Skin epidermis (tissue), 12 donors: Measurements from ENCODE around the gene LTBP4.
"Not testable (repeated sequence)": the region's sequence is repeated elsewhere in the genome, so short reads cannot be mapped to it uniquely, and the experiment has no call there.

Experiments used
- H3K27ac ChIP-seq, 21 experiments: fragments of 200-600 bp; sonication (generic) in 11 of 21; one replicate each; pipeline ENCODE4 v1.5.0; 2020; ENCODE audit warnings: mild to moderate bottlenecking in 3 of 21, inconsistent platforms in 2 of 21, moderate library complexity in 2 of 21
- H3K4me3 ChIP-seq, 7 experiments: fragments of 200-600 bp; sonication (generic) in 2 of 7; one replicate each; pipeline ENCODE4 v1.5.0; 2020; ENCODE audit warnings: inconsistent platforms in 2 of 7, mild to moderate bottlenecking in 2 of 7, moderate library complexity in 1 of 7

The LTBP4 gene

DNA sequence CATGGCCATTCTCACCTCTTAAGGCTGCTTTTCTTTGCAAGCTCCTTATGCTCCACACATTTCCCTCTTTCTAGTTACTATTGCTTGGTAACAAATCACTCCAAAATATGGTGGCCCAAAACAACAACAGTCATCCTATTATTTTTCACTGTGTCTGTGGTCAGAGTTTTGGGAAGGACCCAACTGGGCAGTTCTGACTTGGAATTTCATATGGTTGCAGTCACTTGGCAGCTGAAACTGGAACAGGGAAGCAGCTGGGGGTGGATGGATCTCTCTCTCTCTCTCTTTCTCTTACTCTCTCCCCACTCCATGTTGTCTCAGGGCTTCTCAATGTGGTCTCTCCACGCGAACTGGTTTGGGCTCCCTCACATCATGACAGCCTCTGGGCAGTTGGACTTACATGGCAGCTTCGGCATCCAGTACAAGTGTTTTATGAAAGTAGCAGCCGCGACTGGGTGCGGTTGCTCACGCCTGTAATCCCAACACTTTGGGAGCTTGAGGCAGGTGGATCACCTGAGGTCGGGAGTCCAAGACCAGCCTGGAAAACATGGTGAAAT lies 49.7 kb downstream of the LTBP4 start:
- Histone ChIP-seq H3K4me3 (no peak overlapping the region), H3K27ac (peak overlapping the region in 4 of 21 experiments; percentile 46 to 63 (median 48))

DNA sequence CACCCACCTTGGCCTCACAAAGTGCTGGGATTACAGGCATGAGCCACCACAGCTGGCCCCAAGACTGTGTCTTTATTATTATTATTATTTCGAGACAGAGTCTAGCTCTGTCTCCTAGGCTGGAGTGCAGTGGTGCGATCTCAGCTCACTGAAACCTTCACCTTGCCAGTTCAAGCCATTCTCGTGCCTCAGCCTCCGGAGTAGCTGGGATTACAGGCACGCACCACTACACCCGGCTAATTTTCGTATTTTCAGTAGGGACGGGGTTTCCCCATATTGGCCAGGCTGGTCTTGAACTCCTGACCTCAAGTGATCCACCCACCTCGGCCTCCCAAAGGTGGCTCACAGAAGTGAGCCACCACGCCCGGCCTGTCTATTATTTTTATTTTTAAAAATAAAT lies 51.1 kb downstream of the LTBP4 start:
- H3K4me3 ChIP-seq, H3K27ac ChIP-seq: not testable (repeated sequence)

DNA sequence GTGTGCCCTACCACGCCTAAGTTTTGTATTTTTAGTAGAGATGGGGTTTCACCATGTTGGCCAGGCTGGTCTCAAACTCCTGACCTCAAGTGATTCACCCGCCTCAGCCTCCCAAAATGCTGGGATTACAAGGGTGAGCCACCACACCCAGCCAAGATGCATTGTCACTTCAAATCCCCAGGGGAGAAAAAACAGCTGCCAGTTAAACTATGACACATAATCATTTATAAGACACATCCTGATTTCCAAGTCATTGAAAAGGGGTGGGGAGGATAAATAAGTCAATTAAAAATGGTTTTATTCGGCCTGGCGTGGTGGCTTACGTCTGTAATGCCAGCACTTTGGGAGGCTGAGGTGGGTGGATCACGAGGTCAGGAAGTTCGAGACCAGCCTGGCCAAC lies 54.5 kb downstream of the LTBP4 start:
- not testable (repeated sequence) for H3K27ac ChIP-seq, H3K4me3 ChIP-seq

DNA sequence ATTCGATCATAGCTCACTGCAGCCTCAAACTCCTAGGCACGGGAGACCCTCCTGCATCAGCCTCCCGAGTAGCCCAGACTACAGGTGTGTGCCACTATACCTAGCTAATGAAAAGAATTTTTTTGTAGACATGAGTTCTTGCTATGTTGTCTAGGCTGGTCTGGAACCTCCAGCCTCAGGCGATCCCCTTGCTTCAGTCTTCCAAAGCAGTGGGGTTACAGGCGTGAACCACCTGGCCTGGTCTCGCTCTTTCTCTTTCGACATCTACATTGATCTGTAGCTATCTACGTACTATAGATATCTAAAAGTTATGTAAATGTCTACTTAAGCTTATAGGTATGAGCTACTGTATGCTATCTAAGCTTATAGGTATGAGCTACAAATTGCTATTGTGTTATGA lies 56.9 kb downstream of the LTBP4 start:
- Histone ChIP-seq H3K4me3 (no peak overlapping the region), H3K27ac (no peak overlapping the region)

DNA sequence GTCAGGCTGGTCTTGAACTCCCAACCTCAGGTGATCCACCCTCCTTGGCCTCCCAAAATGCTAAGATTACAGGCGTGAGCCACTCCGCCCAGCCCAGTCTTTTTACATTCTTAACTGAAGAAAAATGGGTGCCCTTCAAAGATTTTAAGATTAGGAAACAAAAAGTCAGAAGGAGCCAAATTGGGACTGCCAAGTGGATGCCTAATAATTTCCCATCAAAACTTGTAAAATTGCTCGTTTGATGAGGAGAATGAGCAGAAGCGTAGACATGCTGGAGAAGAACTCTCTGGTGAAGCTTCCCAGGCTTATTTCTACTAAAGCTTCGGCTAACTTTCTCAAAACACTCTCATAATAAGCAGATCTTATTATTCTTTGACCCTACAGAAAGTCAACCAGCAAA lies 57.9 kb downstream of the LTBP4 start:
- Histone ChIP-seq H3K27ac (peak overlapping the region in 4 of 21 experiments; percentile 46 to 73 (median 48)), H3K4me3 (no peak overlapping the region)

DNA sequence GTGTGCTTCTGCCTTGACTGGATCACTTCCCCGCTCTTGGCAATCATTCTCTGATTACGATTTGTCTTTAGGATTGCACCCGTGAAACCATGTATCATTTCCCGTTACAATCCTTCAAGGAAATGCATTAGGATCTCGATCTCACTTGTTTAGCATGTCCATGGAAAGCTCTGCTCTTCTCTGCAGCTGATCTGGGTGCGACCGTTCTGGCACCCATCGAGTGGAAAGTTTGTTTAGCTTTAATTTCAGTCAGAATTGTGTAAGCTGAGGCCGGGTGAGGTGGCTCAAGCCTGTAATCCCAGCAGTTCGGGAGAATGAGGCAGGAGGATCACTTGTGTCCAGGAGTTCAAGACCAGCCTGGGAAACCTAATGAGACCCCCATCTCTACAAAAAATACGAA lies 58.4 kb downstream of the LTBP4 start:
- Histone ChIP-seq H3K4me3 (no peak overlapping the region), H3K27ac (peak overlapping the region in 3 of 21 experiments; percentile 20 to 58 (median 47))

DNA sequence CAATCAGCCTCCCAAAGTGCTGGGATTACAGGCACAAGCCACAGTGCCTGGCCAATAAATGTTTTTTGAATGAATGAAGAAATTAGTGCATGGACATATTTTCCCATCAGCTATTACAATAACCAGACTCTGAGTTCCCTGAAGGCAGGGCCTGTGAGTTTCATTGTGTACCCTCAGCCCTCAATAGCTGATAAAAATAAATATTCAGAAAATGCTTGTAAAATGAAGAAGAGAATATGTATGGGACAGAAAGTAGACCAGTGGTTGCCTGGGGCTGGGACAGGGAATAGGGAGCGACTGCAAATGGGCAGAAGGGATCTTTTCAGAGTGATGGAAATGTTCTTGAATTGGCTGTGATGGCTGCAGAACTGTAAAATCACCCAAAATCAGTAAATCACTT lies 60.4 kb downstream of the LTBP4 start:
- H3K27ac ChIP-seq = no peak overlapping the region
- H3K4me3 ChIP-seq = no peak overlapping the region

DNA sequence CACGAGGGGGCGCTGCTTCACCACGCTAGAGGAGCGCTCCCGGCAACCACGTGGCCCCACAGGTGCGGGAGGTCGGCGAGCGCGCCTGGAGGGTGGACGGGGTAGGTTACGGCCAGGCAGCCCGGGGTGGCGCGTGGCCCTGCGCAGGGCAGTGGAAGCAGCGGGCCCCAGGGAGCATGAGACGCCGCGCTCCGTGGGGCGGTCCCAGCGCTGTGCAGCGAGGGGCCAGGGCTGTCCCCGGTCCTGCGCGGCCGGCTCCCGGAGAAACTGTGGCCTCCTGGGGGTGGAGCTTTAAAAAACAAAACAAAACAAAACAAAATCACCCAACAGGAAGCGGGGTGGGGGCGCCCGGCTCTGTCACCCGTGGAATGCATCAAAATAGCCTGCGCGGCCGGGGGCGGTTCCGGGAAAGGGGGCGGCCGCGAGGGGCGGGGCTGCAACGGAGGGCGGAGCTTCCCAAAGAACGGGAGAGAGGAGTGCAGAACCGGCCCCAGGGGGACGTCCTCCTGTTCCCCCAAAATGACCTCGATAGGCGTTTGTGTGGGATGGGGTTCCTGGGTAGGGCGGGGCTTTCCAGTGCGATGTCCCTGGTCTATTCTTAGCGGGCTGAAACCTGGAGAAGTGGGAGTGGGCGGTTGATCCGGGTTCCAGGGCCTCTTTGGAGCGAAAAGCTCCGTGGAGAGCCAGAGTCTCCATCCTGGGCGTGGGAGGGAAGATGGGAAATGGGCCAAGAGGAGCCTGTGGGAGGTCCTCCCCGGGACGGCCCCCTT lies 61.9 kb downstream of the LTBP4 start:
- Histone ChIP-seq H3K4me3 (peak overlapping the region; percentile 47 to 75 (median 62)), H3K27ac (peak overlapping the region in 20 of 21 experiments; percentile 33 to 89 (median 78))

DNA sequence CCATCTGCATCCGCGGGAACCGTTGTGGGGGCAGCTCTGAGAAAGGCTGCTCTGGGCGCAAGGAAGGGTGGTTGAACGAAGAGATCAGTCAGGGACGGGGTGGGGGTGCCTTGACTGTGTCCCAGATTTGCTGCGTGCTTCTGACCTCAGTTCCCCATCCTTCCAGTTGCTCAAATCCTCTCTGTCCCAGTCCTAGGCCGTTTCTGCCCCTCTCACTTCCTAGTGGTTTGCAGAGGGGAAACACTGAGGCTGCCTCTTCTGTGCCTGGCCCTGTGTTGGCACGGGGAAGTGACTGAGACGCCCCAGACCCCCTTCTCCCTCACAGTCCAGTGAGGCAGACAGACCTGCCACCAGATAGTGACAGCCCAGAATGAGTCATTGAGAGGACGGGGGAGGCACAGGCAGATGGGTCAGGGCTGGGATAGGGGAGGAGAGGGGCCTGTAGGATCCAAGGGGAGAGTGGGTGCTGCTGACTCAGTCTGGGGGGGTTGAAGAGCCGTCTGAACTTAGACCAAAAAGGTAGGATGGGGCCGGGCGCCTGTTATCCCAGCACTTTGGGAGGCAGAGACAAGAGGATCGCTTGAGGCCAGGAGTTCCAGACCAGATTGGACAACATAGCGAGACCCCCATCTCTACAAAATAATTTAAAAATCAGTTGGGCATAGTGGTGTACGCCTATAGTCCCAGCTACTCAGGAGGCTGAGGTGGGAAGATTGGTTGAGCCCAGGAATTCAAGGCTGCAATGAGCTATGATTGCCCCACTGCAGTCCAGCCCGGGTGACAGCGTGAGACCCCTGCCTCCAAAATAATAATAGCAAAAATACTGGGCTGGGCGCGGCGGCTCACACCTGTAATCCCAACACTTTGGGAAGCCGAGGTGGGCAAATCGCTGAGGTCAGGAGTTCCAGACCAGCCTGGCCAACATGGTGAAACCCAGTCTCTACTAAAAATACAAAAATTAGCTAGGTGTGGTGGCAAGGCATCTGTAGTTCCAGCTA lies 62.8 kb downstream of the LTBP4 start:
- Histone ChIP-seq H3K27ac (peak overlapping the region in 19 of 21 experiments; percentile 33 to 89 (median 81)), H3K4me3 (peak overlapping the region; percentile 47 to 75 (median 62))

DNA sequence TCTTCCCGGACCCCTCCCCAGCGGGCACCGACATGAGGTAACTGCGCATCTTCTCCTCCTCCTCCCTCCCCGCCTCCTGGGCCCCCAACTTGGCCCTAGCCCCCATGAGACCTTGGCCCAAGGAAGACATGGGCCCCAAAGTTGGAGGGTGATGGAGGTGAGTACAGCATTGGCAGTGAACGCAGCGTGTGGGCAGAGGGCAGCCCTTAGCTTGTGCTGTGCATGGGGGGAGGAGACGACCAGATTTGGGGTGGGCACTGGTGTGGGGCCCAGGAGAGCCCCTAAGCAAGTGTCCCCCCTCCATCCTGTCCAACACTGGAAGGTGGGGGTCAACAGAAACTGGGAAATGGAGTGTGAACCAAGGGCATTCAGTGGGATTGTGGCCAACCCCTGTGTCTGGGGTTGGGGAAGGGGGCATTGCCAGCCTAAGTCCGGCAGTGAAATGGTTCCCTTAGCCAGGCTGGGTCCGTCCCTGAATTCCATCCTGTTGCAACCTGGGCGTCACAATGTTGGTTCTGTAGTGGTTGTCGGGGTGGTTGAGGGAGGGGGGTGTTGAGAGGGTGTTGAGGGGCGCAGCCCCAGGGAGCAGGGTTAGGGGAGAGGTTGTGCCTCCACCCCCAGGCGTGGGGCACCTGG lies 65.8 kb downstream of the LTBP4 start:
- Histone ChIP-seq H3K27ac (peak overlapping the region in 4 of 21 experiments; percentile 21 to 47 (median 37)), H3K4me3 (no peak overlapping the region)

DNA sequence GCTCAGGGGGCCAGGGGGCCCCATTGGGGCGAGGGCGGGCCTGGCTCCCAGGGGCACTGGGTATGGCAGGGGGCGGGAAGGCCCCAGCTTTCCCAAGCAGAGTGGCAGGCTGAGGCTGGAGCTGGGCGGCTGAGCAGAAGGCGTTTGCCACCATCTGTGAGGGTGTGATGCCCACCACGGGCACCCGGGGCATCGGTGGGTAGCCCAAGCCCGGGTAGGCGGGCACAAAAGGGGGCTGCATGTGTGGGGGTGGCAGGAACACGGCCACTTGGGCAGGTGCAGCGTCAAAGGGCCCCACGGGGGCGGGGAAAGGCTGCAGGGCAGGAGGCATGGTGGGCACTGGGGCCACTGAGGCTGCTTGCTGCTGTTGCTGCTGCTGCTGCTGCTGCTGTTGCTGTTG lies 66.4 kb downstream of the LTBP4 start:
- no peak overlapping the region for H3K4me3 ChIP-seq
- H3K27ac ChIP-seq = no peak overlapping the region

DNA sequence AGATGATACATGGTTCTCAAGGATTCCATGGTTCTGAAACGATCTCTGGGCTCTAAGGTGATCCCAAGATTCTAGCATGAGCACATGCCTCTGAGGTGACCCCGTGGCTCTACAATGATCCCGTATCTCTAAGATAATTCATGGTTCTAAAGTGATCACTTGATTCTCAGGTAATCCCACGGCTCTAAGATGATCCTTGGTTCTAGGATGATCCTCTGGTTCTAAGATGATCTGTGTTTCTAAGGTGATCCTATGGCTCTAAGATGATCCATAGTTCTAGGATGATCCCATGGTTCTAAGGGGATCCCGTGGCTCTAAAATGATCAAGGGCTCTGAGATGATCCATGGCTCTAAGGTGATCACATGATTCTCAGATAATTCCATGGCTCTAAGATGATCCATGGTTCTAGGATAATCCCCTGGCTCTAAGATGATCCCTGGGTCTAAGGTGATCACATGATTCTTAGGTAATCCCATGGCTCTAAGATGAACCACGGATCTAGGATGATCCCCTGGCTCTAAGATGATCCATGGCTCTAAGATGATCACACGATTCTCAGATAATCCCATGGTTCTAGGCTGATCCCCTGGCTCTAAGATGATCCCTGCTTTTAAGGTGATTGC lies 67.9 kb downstream of the LTBP4 start:
- H3K27ac ChIP-seq = no peak overlapping the region
- no peak overlapping the region for H3K4me3 ChIP-seq

DNA sequence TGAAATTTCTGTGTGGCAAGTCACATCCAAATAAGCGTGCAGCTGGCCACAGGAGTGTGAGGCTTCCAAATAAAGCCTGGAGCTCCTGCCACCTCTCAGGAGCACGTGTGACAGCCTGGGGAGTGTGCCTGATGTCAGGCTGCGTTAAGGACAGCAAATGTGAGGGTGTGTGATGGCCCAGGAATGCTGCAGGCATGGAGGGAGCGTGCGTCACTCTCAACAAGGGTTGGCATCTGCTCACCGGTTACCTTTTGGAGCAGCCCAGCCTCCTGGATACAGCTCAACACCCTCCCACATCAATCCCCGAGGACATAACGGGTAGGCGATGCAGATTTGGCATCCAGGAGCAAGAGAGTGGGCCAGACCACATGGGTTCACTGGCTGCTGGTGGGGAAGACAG lies 70.2 kb downstream of the LTBP4 start:
- no peak overlapping the region for H3K27ac ChIP-seq
- no peak overlapping the region for H3K4me3 ChIP-seq

DNA sequence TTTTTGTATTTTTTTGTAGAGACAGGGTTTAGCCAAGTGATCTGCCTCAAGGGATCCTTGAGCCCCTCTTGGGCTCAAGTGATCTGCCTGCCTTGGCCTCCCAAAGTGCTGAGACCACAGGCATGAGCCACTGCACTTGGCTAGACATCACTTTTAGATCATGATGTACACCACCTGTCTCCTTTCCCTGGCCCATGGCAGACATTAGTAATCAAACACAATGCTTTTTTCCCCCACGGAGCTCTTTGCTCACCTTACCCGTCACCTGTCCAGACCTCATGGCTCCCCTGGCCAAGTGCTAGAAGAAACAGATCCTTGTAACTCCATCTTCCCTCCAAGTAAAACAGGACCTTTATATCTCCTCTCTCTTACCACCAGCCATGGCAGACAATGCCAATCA lies 70.9 kb downstream of the LTBP4 start:
- Histone ChIP-seq H3K4me3 (no peak overlapping the region), H3K27ac (no peak overlapping the region)

DNA sequence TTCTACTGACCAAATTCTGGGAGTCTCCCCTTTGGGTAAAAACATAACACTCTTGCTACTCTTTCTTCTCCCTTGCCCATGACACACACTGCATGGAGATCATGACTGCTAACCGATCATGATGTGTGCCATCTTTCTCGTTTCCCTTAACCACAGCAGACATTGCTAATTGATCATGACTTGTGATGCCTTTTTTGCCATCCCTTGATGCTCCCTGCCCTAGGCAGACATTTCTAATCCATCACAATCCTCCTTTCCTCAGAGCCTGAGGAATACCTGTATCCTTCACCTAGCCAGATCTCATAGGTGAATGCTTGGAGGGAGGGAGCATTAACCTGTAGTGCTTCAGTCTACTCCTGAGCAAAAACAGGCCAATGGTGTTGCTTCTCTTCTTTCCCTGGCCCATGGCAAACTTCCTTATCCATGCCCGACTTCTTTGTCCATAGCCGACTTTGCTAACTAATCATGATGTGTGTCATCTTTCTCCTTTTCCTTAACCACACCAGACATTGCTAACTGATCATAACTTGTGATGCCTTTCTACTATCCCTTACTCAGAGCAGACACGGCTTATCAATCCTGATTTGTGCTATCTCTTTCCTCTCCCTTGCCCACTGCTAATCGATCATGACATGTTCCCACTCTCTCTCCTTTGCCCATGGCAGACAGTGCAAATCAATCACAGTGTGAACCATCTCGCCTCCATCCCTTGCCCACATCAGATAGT lies 71.6 kb downstream of the LTBP4 start:
- no peak overlapping the region for H3K4me3 ChIP-seq
- H3K27ac ChIP-seq = no peak overlapping the region

DNA sequence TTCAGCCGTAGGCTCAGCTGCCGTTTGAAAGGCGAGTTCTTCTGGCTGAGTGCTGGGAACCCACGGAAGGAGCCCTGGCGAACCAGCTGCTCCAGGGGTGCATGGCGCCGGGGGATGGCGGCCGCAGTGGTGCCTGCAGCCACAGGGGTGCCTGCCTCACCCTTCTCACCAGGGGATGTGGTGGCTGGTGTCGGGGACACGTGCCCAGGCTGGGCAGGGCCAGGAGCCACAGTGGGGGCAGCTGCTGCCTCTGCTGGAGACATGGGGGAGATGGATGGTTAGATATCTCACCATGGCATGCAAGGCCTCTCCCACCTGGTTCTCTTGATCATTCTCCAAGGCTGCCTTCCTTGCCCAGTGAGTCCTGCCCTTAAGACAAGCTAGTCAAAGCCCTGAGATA lies 72.2 kb downstream of the LTBP4 start:
- Histone ChIP-seq H3K4me3 (no peak overlapping the region), H3K27ac (no peak overlapping the region)

DNA sequence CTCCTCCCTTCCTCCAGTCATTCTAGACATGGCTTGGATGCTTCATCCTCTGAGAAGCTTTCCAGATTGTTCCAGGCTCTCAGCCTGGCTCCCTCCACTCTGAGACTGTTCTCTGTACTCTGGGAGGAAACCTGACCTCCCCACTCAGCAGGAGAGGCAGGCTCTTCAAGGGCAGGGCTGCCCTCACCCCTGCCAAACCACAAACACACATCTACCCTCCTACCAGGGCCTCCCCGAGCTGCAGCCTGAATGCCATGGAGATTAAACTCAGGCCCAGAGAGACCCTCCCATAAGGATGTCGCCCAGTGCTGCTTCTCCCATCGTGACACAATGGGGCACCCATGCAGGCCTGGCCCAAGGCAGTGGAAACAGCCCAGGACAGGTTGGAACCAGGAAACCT lies 73.1 kb downstream of the LTBP4 start:
- peak overlapping the region in 1 of 21 experiments; percentile 25 for H3K27ac ChIP-seq

DNA sequence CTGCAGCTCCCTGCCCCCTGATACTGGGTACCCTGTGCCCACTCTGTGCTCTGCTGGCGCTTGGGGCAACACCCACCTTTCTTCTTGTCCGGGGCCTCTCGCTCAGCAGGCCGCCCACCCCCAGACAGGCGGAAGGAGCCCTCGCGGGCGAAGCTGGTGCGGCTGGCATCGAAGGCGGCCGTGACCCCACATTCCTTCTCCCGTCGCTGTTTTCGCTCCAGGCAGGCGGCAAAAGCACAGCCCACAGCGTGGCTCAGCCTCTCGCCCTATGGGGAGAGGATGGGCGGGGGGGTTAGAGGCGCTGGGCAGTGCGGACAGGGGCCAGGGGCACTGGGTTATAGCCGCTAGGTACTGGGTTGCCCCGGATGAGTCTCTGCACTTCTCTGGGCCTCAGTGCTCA lies 76.0 kb downstream of the LTBP4 start:
- H3K27ac ChIP-seq = no peak overlapping the region

More for the DNA sequence above, 73.1 kb downstream of the LTBP4 start:
- no peak overlapping the region for H3K4me3 ChIP-seq

More for the DNA sequence above, 76.0 kb downstream of the LTBP4 start:
- no peak overlapping the region for H3K4me3 ChIP-seq
